ENCODE results near the gene PODNL1.

Gene PODNL1, protein sequence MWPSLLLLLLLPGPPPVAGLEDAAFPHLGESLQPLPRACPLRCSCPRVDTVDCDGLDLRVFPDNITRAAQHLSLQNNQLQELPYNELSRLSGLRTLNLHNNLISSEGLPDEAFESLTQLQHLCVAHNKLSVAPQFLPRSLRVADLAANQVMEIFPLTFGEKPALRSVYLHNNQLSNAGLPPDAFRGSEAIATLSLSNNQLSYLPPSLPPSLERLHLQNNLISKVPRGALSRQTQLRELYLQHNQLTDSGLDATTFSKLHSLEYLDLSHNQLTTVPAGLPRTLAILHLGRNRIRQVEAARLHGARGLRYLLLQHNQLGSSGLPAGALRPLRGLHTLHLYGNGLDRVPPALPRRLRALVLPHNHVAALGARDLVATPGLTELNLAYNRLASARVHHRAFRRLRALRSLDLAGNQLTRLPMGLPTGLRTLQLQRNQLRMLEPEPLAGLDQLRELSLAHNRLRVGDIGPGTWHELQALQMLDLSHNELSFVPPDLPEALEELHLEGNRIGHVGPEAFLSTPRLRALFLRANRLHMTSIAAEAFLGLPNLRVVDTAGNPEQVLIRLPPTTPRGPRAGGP

DNA sequence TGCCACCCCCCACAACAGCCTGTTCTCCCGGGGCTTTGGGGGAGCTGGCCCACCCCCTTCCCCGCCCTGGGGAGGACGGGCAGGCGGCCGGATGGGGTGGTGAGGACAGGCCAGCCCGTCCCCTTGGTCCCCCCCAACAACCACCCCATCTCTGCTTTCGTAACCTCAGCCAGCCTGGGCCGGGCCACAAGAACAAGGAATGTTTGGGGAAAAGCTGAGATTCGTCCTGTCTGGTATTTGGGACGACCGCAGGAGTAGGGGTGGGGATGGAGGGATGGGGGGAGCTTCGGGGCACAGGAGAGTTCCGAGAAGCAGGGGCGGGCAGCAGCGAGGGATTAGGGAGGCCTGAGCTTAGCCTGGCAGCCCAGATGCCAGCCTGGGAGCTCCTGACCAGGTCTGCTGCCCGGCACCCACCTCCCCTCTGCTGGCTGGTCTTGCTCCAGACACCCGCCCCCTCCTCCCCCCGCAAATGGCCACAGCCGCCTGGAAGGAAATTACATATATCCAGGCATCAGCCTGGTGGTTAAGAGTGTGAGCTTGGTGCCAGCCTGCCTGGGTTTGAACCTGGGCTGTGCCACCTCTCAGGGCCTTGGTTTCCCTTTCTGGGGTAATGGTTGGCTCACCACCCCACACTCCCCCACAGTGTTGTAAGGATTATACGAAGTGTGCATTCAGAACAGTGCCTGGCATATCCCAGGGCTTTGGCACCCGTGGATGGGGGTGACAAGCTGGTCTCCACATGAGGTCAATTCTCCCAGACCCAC, at the start of gene PODNL1:
TSS of gene PODNL1 (minus strand) at position 117 of the 764 bp plus-strand sequence. CDS start 236 bp downstream, outside the sequence.
- ATAC-seq (ENCODE audit: low read depth) (no peak), DNase-seq (ENCODE audit: low spot score in 2 of 2) (no peak)
- Mint-ChIP-seq H3K36me3 (no peaks in the 10 kb centered on the region), H3K9me3 (no peaks in the 10 kb centered on the region), H3K4me1 (peaks cover 16% of the 10 kb centered on the region), H3K4me3 (no peak within 1 kb of the TSS), H3K27me3 (peaks cover 15% of the 10 kb centered on the region), H3K27ac (no peak within 1 kb of the TSS)

DNA sequence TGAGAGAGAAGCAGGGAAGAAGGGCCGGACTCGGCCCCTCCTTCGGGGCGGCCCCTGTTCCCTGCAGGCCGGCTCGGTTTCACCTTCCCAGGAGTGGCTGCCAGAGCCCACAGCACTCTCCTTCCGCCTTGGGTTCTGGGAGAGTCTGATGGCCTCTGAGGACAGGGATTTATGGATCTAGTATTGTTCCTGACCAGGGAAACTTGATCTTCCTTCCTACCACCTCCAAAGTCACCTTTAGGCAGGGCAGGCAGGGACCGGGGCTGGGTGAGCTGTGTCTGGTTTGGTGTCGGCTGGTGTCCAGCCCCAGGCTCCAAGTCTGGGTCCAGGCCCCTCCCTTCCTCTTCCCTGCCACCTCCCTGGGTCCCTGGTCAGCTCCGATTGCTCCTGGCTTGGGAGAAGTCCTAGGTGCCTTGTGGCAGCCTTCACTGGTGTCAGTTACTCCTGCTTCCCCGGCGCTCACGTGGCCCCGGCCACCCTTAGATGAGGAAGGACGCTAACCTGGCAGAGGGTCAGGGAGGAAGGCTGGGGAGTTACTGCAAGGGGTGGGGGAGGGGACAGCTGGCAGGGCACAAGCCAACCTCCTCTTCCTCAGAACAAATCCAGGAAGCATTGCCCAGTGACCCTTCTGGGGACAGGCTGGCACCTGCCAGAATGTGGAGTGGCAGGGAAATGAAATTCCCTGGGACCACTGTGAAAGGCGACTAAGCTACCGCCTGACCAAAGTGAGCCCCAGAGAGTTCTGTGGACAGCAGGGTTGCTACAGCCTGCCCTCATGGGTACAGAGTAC, 49.1 kb upstream of the PODNL1 start:
- peaks cover 50% of the 10 kb centered on the region for H3K4me1 Mint-ChIP-seq
- H3K27ac Mint-ChIP-seq, result peak overlapping the region; percentile 99
- no peaks in the 10 kb centered on the region for H3K9me3 Mint-ChIP-seq

GRCh38 chr19:13986348-13986904, 48.2 kb upstream of the PODNL1 start:
- Mint-ChIP-seq H3K27me3 (no peaks in the 10 kb centered on the region), H3K27ac (peak overlapping the region; percentile 99), H3K9me3 (no peaks in the 10 kb centered on the region), H3K4me1 (peaks cover 54% of the 10 kb centered on the region), H3K4me3 (peak overlapping the region; percentile 68), H3K36me3 (peaks cover 20% of the 10 kb centered on the region)
- peak; percentile 94 to 97 for DNase-seq (ENCODE audit: low spot score in 2 of 2)
- peak; percentile 70 for ATAC-seq (ENCODE audit: low read depth)

More for the DNA sequence above, 49.1 kb upstream of the PODNL1 start:
- H3K36me3 Mint-ChIP-seq, result peaks cover 24% of the 10 kb centered on the region
- DNase-seq (ENCODE audit: low spot score in 2 of 2) (no peak), ATAC-seq (ENCODE audit: low read depth) (no peak)
- no peaks in the 10 kb centered on the region for H3K27me3 Mint-ChIP-seq
- H3K4me3 Mint-ChIP-seq, result peak overlapping the region; percentile 68

DNA sequence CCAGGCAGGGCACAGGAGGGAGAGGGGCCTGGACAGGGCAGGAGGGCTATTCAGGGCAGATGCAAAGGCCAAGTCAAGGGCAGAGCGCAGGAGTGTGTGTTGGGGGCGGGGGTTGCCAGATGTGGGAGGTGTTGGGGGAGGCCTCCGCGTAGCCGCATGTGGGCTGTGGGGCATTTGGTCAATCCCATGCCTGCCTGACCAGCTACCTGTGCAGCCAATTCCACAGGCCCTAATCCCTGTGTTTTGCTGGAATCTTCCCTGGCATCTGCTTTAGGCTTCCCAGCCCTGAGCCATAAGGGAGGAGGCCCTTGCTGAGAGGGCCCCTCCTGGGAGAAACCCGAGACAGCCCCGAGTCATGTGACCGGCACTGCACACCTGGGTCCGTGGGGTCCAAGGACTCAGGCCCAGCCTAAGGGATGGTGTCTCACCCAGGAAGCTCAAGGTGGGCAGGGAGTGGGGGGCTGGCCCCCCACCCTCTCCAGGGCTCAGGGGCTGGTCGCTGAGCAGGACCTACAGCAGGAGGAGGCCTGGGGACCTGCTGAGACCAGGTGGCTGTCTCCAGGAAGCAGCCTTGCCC, 47.6 kb upstream of the PODNL1 start:
- DNase-seq (ENCODE audit: low spot score in 2 of 2) (peak in 1 of 2 donors; percentile 69), ATAC-seq (ENCODE audit: low read depth) (peak; percentile 25)
- Mint-ChIP-seq H3K36me3 (peaks cover 16% of the 10 kb centered on the region), H3K27ac (peak overlapping the region; percentile 99), H3K4me3 (peak overlapping the region; percentile 76), H3K9me3 (no peaks in the 10 kb centered on the region), H3K4me1 (peaks cover 55% of the 10 kb centered on the region), H3K27me3 (no peaks in the 10 kb centered on the region)

- peaks cover 54% of the 10 kb centered on the region for H3K4me1 Mint-ChIP-seq
- H3K27ac Mint-ChIP-seq, result peak overlapping the region; percentile 99
- H3K4me3 Mint-ChIP-seq, result peak overlapping the region; percentile 76
- DNase-seq (ENCODE audit: low spot score in 2 of 2), result peak in 1 of 2 donors; percentile 78
- peak; percentile 67 for ATAC-seq (ENCODE audit: low read depth)
- H3K9me3 Mint-ChIP-seq, result no peaks in the 10 kb centered on the region
- H3K36me3 Mint-ChIP-seq, result peaks cover 14% of the 10 kb centered on the region
- no peaks in the 10 kb centered on the region for H3K27me3 Mint-ChIP-seq
These were observed 46.9 kb upstream of the PODNL1 start for GRCh38 chr19:13984875-13985741.

- Mint-ChIP-seq H3K9me3 (no peaks in the 10 kb centered on the region), H3K4me3 (no peak overlapping the region), H3K36me3 (peaks cover 7% of the 10 kb centered on the region), H3K27me3 (no peaks in the 10 kb centered on the region), H3K27ac (peak overlapping the region; percentile 99), H3K4me1 (peaks cover 50% of the 10 kb centered on the region)
- no peak for ATAC-seq (ENCODE audit: low read depth)
- DNase-seq (ENCODE audit: low spot score in 2 of 2), result no peak
These were observed 46.0 kb upstream of the PODNL1 start for GRCh38 chr19:13984186-13984585.

GRCh38 chr19:13983213-13983889, 45.1 kb upstream of the PODNL1 start:
- ATAC-seq (ENCODE audit: low read depth) (no peak), DNase-seq (ENCODE audit: low spot score in 2 of 2) (peak in 1 of 2 donors; percentile 28)
- peak overlapping the region; percentile 58 for H3K4me3 Mint-ChIP-seq
- no peaks in the 10 kb centered on the region for H3K27me3 Mint-ChIP-seq
- peaks cover 41% of the 10 kb centered on the region for H3K4me1 Mint-ChIP-seq
- no peaks in the 10 kb centered on the region for H3K9me3 Mint-ChIP-seq
- peaks cover 2% of the 10 kb centered on the region for H3K36me3 Mint-ChIP-seq
- H3K27ac Mint-ChIP-seq, result peak overlapping the region; percentile 72

DNA sequence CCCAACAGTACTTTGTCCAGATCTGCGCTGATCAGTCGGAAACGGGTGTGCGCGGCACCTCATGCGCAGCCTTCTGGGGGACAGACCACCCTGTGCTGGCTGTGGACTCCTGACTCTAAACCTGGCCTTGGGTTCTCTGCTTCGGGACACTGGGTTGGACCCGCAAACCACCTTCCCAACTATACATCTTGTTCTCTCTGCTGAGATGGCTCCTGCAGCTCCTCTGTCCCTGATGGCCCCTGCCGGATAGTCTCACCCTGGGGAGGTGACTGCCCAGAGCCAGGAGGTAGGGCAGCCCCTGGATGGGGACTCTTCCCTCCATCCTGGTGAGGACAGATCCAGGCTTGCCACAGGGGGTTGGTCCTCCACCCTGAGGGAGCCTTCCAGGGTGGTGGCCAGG, 44.6 kb upstream of the PODNL1 start:
- peak overlapping the region; percentile 58 for H3K4me3 Mint-ChIP-seq
- H3K4me1 Mint-ChIP-seq, result peaks cover 44% of the 10 kb centered on the region
- H3K9me3 Mint-ChIP-seq, result no peaks in the 10 kb centered on the region
- no peaks in the 10 kb centered on the region for H3K27me3 Mint-ChIP-seq
- DNase-seq (ENCODE audit: low spot score in 2 of 2) (no peak), ATAC-seq (ENCODE audit: low read depth) (no peak)
- no peak overlapping the region for H3K27ac Mint-ChIP-seq
- peaks cover 2% of the 10 kb centered on the region for H3K36me3 Mint-ChIP-seq

- Mint-ChIP-seq H3K27ac (peak overlapping the region; percentile 70), H3K4me1 (peaks cover 39% of the 10 kb centered on the region), H3K27me3 (no peaks in the 10 kb centered on the region), H3K4me3 (peak overlapping the region; percentile 62), H3K9me3 (no peaks in the 10 kb centered on the region), H3K36me3 (peaks cover 2% of the 10 kb centered on the region)
- DNase-seq (ENCODE audit: low spot score in 2 of 2), result no peak
- ATAC-seq (ENCODE audit: low read depth), result no peak
These were observed 43.8 kb upstream of the PODNL1 start for GRCh38 chr19:13981988-13982501.

- no peak for DNase-seq (ENCODE audit: low spot score in 2 of 2)
- peak overlapping the region; percentile 70 for H3K27ac Mint-ChIP-seq
- no peaks in the 10 kb centered on the region for H3K27me3 Mint-ChIP-seq
These were observed 43.2 kb upstream of the PODNL1 start for GRCh38 chr19:13981467-13981866.

GRCh38 chr19:13981021-13981420, 42.8 kb upstream of the PODNL1 start:
- H3K9me3 Mint-ChIP-seq, result no peaks in the 10 kb centered on the region
- H3K27ac Mint-ChIP-seq, result peak overlapping the region; percentile 70
- H3K36me3 Mint-ChIP-seq, result peaks cover 4% of the 10 kb centered on the region
- H3K27me3 Mint-ChIP-seq, result no peaks in the 10 kb centered on the region
- ATAC-seq (ENCODE audit: low read depth), result no peak
- H3K4me1 Mint-ChIP-seq, result peaks cover 32% of the 10 kb centered on the region
- peak overlapping the region; percentile 44 for H3K4me3 Mint-ChIP-seq
- no peak for DNase-seq (ENCODE audit: low spot score in 2 of 2)

More at GRCh38 chr19:13981467-13981866, 43.2 kb upstream of the PODNL1 start:
- Mint-ChIP-seq H3K4me3 (peak overlapping the region; percentile 62), H3K4me1 (peaks cover 34% of the 10 kb centered on the region), H3K9me3 (no peaks in the 10 kb centered on the region), H3K36me3 (peaks cover 2% of the 10 kb centered on the region)
- no peak for ATAC-seq (ENCODE audit: low read depth)

DNA sequence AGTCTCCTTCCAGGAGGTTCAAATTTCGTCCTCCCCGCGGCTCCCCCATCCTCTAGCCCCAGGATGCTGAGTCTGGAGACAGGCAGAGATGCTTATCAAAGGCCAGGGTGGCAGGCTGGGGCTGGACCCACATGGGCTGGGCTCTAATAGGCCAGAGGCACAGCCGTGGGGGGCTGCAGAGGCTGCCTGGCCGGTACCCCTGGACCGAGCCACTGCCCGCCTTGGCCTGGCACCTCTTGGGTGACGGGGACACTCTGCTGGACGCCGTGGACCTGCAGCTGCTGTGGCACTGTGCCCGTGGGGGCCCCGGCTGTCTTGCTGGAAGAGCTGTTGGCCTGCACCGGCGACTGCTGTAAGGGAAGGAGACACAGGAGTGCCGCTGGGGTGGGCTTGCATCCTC, 42.1 kb upstream of the PODNL1 start:
- H3K36me3 Mint-ChIP-seq, result peaks cover 4% of the 10 kb centered on the region
- no peak overlapping the region for H3K27ac Mint-ChIP-seq
- DNase-seq (ENCODE audit: low spot score in 2 of 2), result no peak
- no peaks in the 10 kb centered on the region for H3K9me3 Mint-ChIP-seq
- no peak overlapping the region for H3K4me3 Mint-ChIP-seq
- peaks cover 33% of the 10 kb centered on the region for H3K4me1 Mint-ChIP-seq
- H3K27me3 Mint-ChIP-seq, result no peaks in the 10 kb centered on the region
- ATAC-seq (ENCODE audit: low read depth), result no peak

Data from memory B cell (primary cell).